Measurements from ENCODE around the gene ANXA1.

- TF ChIP-seq POLR2AphosphoS5 (IDR thresholded peaks at IDR 0.05) (no peak), POLR2A (IDR thresholded peaks at IDR 0.05) (no peak)
- TF ChIP-seq, protein P1, sequence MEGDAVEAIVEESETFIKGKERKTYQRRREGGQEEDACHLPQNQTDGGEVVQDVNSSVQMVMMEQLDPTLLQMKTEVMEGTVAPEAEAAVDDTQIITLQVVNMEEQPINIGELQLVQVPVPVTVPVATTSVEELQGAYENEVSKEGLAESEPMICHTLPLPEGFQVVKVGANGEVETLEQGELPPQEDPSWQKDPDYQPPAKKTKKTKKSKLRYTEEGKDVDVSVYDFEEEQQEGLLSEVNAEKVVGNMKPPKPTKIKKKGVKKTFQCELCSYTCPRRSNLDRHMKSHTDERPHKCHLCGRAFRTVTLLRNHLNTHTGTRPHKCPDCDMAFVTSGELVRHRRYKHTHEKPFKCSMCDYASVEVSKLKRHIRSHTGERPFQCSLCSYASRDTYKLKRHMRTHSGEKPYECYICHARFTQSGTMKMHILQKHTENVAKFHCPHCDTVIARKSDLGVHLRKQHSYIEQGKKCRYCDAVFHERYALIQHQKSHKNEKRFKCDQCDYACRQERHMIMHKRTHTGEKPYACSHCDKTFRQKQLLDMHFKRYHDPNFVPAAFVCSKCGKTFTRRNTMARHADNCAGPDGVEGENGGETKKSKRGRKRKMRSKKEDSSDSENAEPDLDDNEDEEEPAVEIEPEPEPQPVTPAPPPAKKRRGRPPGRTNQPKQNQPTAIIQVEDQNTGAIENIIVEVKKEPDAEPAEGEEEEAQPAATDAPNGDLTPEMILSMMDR (IDR thresholded peaks at IDR 0.05): no peak
Measured at GRCh38 chr9:73156865-73157187, 5.2 kb downstream of the ANXA1 start.
